Mesothelial cell of epicardium (in vitro differentiated cells): Measurements from ENCODE around the gene CALN1. TPM values are rescaled to one million over a fixed set of nuclear protein-coding genes. Genes with fewer than 3 reads are reported as not detected.

ENCODE experiments used
- DNase-seq, 2 experiments: peaks; one replicate each; pipeline ENCODE4 v3.0.0; 2021; ENCODE audit warnings: low spot score in 2 of 2; ENCODE audit not compliant: unreplicated experiment in 2 of 2
- H3K27ac Mint-ChIP-seq: 2 replicates; pipeline ENCODE4 v1.8.0; 2021; ENCODE audit warnings: mixed read lengths
- H3K27me3 Mint-ChIP-seq: 2 replicates; pipeline ENCODE4 v1.8.0; 2021; ENCODE audit warnings: low read depth, mixed read lengths
- H3K36me3 Mint-ChIP-seq: 2 replicates; pipeline ENCODE4 v1.8.0; 2021; ENCODE audit warnings: mixed read lengths
- H3K4me1 Mint-ChIP-seq: 2 replicates; pipeline ENCODE4 v1.8.0; 2021; ENCODE audit warnings: mixed read lengths
- H3K4me3 Mint-ChIP-seq: 2 replicates; pipeline ENCODE4 v1.8.0; 2021; ENCODE audit warnings: mild to moderate bottlenecking, moderate library complexity, mixed read lengths
- H3K9me3 Mint-ChIP-seq: 2 replicates; pipeline ENCODE4 v1.8.0; 2021; ENCODE audit warnings: mixed read lengths
- CTCF ChIP-seq: fragments of 200-600 bp; sonication (generic); IDR thresholded peaks from one replicate; pipeline ENCODE4 v1.5.0; 2021; ENCODE audit warnings: antibody characterized with exemption; ENCODE audit not compliant: unreplicated experiment
- total RNA-seq: library from RNA; stranded (reverse); gene quantifications from 3 replicates; pipeline ENCODE4 v1.2.1, GENCODE V29; 2021

Gene CALN1
- total RNA-seq, 1 donor from 2014 or later, result 1.1 TPM

GRCh38 chr7:72028267-72028666 lies 383.9 kb downstream of the CALN1 start:
- no peak overlapping the region for H3K4me3 Mint-ChIP-seq
- peaks cover 8% of the 10 kb centered on the region for H3K27me3 Mint-ChIP-seq
- no peaks in the 10 kb centered on the region for H3K36me3 Mint-ChIP-seq
- peaks cover 4% of the 10 kb centered on the region for H3K9me3 Mint-ChIP-seq
- DNase-seq, result no peak
- no peaks in the 10 kb centered on the region for H3K4me1 Mint-ChIP-seq
- no peak for TF ChIP-seq CTCF
- H3K27ac Mint-ChIP-seq, result no peak overlapping the region

- no peak overlapping the region for H3K4me3 Mint-ChIP-seq
- H3K4me1 Mint-ChIP-seq, result peaks cover 2% of the 10 kb centered on the region
- H3K27me3 Mint-ChIP-seq, result peaks cover 14% of the 10 kb centered on the region
- H3K27ac Mint-ChIP-seq, result no peak overlapping the region
- H3K9me3 Mint-ChIP-seq, result peaks cover 4% of the 10 kb centered on the region
- no peaks in the 10 kb centered on the region for H3K36me3 Mint-ChIP-seq
- no peak for TF ChIP-seq CTCF
- no peak for DNase-seq
These were observed 386.7 kb downstream of the CALN1 start for GRCh38 chr7:72025381-72025960.

GRCh38 chr7:72023926-72024325 lies 388.2 kb downstream of the CALN1 start:
- H3K27ac Mint-ChIP-seq, result no peak overlapping the region
- no peak for DNase-seq
- H3K27me3 Mint-ChIP-seq, result peaks cover 16% of the 10 kb centered on the region
- no peaks in the 10 kb centered on the region for H3K36me3 Mint-ChIP-seq
- H3K9me3 Mint-ChIP-seq, result peaks cover 4% of the 10 kb centered on the region
- H3K4me1 Mint-ChIP-seq, result peaks cover 5% of the 10 kb centered on the region
- TF ChIP-seq CTCF, result no peak
- H3K4me3 Mint-ChIP-seq, result no peak overlapping the region

GRCh38 chr7:72021716-72022115 lies 390.4 kb downstream of the CALN1 start:
- Mint-ChIP-seq H3K36me3 (no peaks in the 10 kb centered on the region), H3K27ac (no peak overlapping the region), H3K9me3 (no peaks in the 10 kb centered on the region), H3K27me3 (peaks cover 17% of the 10 kb centered on the region), H3K4me3 (no peak overlapping the region), H3K4me1 (peaks cover 5% of the 10 kb centered on the region)
- TF ChIP-seq CTCF, result no peak
- no peak for DNase-seq

- Mint-ChIP-seq H3K27me3 (peaks cover 17% of the 10 kb centered on the region), H3K4me3 (no peak overlapping the region), H3K4me1 (peaks cover 5% of the 10 kb centered on the region), H3K36me3 (no peaks in the 10 kb centered on the region), H3K9me3 (no peaks in the 10 kb centered on the region), H3K27ac (no peak overlapping the region)
- DNase-seq, result no peak
- no peak for TF ChIP-seq CTCF
These were observed 391.8 kb downstream of the CALN1 start for GRCh38 chr7:72020311-72020710.

GRCh38 chr7:72019436-72019835 lies 392.7 kb downstream of the CALN1 start:
- no peak overlapping the region for H3K4me3 Mint-ChIP-seq
- H3K27me3 Mint-ChIP-seq, result peaks cover 17% of the 10 kb centered on the region
- H3K36me3 Mint-ChIP-seq, result no peaks in the 10 kb centered on the region
- no peak for DNase-seq
- no peak for TF ChIP-seq CTCF
- no peak overlapping the region for H3K27ac Mint-ChIP-seq
- H3K9me3 Mint-ChIP-seq, result no peaks in the 10 kb centered on the region
- peaks cover 5% of the 10 kb centered on the region for H3K4me1 Mint-ChIP-seq
